HPDE6-E6E7 (cell line): ENCODE measurements around the gene TACO1.

Experiments used
- DNase-seq: peaks from one replicate; pipeline ENCODE4 v3.0.0; 2011; ENCODE audit warnings: missing footprints; ENCODE audit errors: extremely low spot score

The TACO1 gene

GRCh38 chr17:63640038-63640437 lies 39.3 kb downstream of the TACO1 start:
- no peak for DNase-seq

GRCh38 chr17:63641692-63642448 lies 41.2 kb downstream of the TACO1 start:
- no peak for DNase-seq

GRCh38 chr17:63644846-63645245 lies 44.2 kb downstream of the TACO1 start:
- DNase-seq, result no peak

GRCh38 chr17:63645775-63646487 lies 45.2 kb downstream of the TACO1 start:
- DNase-seq, result peak; percentile 6

- DNase-seq, result no peak
Observed at GRCh38 chr17:63646488-63646806, 45.8 kb downstream of the TACO1 start.

GRCh38 chr17:63647065-63647725 lies 46.5 kb downstream of the TACO1 start:
- no peak for DNase-seq

GRCh38 chr17:63647936-63648335 lies 47.2 kb downstream of the TACO1 start:
- DNase-seq, result no peak

- DNase-seq, result no peak
Observed at GRCh38 chr17:63649813-63650212, 49.1 kb downstream of the TACO1 start.

GRCh38 chr17:63652106-63652505 lies 51.4 kb downstream of the TACO1 start:
- DNase-seq, result no peak

- DNase-seq, result no peak
Observed at GRCh38 chr17:63653050-63653449, 52.4 kb downstream of the TACO1 start.

- DNase-seq, result no peak
Observed at GRCh38 chr17:63657786-63658185, 57.1 kb downstream of the TACO1 start.
